Measurements from ENCODE around the gene RELL1. TPM values are rescaled to one million over a fixed set of nuclear protein-coding genes. Genes with fewer than 3 reads are reported as not detected.

Gene RELL1
- total RNA-seq, 1 donor from 2014 or later, result 45.8 TPM

GRCh38 chr4:37706032-37706431 is 19.9 kb upstream of the RELL1 start:
- no peak overlapping the region for H3K4me3 Mint-ChIP-seq
- H3K27ac Mint-ChIP-seq, result no peak overlapping the region
- H3K4me1 Mint-ChIP-seq (ENCODE audit: unreplicated experiment), result no peaks in the 10 kb centered on the region
- DNase-seq (ENCODE audit: extremely low spot score, unreplicated experiment), result no peak
- no peaks in the 10 kb centered on the region for H3K9me3 Mint-ChIP-seq
- peaks cover 3% of the 10 kb centered on the region for H3K36me3 Mint-ChIP-seq
- H3K27me3 Mint-ChIP-seq, result no peaks in the 10 kb centered on the region
- TF ChIP-seq CTCF (conservative IDR thresholded peaks at IDR 0.05), result no peak

- Mint-ChIP-seq H3K27me3 (no peaks in the 10 kb centered on the region), H3K27ac (no peak overlapping the region), H3K4me3 (no peak overlapping the region), H3K36me3 (peaks cover 3% of the 10 kb centered on the region), H3K9me3 (no peaks in the 10 kb centered on the region), H3K4me1 (ENCODE audit: unreplicated experiment) (peaks cover under 1% of the 10 kb centered on the region)
- DNase-seq (ENCODE audit: extremely low spot score, unreplicated experiment), result no peak
- TF ChIP-seq CTCF (conservative IDR thresholded peaks at IDR 0.05), result no peak
These were observed 19.4 kb upstream of the RELL1 start for GRCh38 chr4:37705571-37705970.

- H3K27ac Mint-ChIP-seq, result peak overlapping the region; percentile 13
- TF ChIP-seq CTCF (conservative IDR thresholded peaks at IDR 0.05), result no peak
- H3K27me3 Mint-ChIP-seq, result no peaks in the 10 kb centered on the region
- H3K4me1 Mint-ChIP-seq (ENCODE audit: unreplicated experiment), result peaks cover 19% of the 10 kb centered on the region
- no peak overlapping the region for H3K4me3 Mint-ChIP-seq
- H3K9me3 Mint-ChIP-seq, result peaks cover 5% of the 10 kb centered on the region
- no peak for DNase-seq (ENCODE audit: extremely low spot score, unreplicated experiment)
- no peaks in the 10 kb centered on the region for H3K36me3 Mint-ChIP-seq
These were observed 13.8 kb upstream of the RELL1 start for GRCh38 chr4:37699868-37700481.

GRCh38 chr4:37697566-37697965 is 11.4 kb upstream of the RELL1 start:
- peaks cover 11% of the 10 kb centered on the region for H3K9me3 Mint-ChIP-seq
- TF ChIP-seq CTCF (conservative IDR thresholded peaks at IDR 0.05), result no peak
- no peak overlapping the region for H3K4me3 Mint-ChIP-seq
- DNase-seq (ENCODE audit: extremely low spot score, unreplicated experiment), result no peak
- H3K4me1 Mint-ChIP-seq (ENCODE audit: unreplicated experiment), result peaks cover 19% of the 10 kb centered on the region
- H3K27ac Mint-ChIP-seq, result no peak overlapping the region
- no peaks in the 10 kb centered on the region for H3K36me3 Mint-ChIP-seq
- H3K27me3 Mint-ChIP-seq, result no peaks in the 10 kb centered on the region

GRCh38 chr4:37693450-37694190 is 7.4 kb upstream of the RELL1 start:
- no peak for TF ChIP-seq CTCF (conservative IDR thresholded peaks at IDR 0.05)
- Mint-ChIP-seq H3K4me1 (ENCODE audit: unreplicated experiment) (peaks cover 8% of the 10 kb centered on the region), H3K27me3 (no peaks in the 10 kb centered on the region), H3K9me3 (peaks cover 6% of the 10 kb centered on the region), H3K27ac (no peak overlapping the region), H3K36me3 (no peaks in the 10 kb centered on the region), H3K4me3 (no peak overlapping the region)
- DNase-seq (ENCODE audit: extremely low spot score, unreplicated experiment), result no peak

Data from type B pancreatic cell (in vitro differentiated cells).